NK-92 (cell line): ENCODE measurements around the gene NGB.

Source experiments
- DNase-seq: peaks from one replicate; lab custom pipeline; 2025; ENCODE audit not compliant: unreplicated experiment; lab: John Stamatoyannopoulos, UW

The NGB gene

DNA sequence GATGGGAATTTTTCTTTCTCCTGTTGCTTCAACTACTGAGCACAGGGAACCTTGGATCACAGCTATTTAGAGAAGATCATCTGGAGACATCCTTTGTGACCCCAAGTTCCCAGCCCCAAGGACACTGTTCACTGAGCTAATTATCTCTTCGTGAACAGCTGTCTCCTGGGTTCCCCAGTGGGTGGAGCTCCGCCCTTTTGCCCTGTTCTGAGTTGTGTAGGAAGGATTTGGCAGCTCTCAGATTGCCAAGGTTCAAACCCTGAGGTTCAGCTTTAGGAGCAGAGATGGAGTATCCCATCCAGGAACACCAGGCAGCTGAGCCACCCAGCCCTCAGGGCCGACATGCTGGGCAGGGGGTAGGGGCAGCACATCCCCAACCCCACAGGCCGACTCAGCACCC is 32.0 kb downstream of the NGB start:
- no peak for DNase-seq

DNA sequence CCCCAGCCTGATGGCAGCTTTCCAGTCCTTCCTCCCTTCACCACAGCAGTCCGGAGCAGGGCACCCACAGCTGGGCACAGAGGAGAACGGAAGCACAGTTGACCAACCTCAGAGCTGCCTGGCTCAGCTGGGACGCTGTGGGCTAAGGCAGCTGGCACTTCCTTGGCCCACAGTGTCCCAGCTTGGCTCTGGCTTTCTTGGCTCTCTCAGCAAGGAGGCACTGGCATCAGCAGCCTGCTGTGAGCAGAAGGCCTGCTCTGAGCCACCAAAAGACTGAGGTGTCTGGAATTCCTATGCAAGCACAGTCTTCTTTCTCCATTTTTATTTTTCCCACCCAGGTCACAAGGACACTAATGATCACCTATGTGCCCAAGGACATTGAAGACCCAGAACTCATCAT is 32.6 kb downstream of the NGB start:
- no peak for DNase-seq

DNA sequence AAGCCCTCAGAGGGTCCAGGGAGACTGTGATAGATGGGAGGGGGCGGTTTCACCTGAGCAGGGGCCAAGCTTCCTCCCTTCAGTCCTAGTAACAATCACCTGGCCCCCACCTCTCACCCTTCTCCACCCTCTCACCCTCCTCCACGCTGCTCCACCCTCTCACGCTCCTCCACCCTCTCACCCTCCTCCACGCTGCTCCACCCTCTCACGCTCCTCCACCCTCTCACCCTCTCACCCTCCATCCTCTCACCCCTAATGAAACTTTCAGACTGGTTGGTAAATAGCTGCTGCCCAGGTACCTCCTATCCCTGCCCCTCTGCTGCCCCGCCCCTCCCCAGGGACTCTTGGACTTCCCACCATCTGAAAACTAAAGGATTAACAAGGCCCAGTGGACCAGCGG is 34.2 kb downstream of the NGB start:
- DNase-seq = no peak

DNA sequence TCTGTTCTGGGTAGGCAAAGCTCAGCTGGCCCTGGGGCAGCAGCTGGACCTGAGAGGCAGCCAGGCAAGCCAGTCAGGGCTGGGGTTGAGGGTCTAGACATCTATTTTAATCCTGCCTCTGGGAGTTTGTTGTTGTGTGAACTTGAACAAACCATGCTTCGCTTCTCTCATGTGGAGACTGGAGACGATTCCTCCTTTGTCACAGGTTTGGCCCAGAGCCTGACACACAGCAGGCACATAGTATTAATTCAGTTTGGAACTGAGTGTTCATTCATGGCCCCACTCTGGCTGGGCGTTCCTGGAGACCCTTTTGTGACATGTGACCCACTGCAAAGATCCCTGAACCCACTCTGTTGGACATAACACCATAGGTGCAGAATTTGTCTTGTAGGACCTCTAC is 39.3 kb downstream of the NGB start:
- no peak for DNase-seq

DNA sequence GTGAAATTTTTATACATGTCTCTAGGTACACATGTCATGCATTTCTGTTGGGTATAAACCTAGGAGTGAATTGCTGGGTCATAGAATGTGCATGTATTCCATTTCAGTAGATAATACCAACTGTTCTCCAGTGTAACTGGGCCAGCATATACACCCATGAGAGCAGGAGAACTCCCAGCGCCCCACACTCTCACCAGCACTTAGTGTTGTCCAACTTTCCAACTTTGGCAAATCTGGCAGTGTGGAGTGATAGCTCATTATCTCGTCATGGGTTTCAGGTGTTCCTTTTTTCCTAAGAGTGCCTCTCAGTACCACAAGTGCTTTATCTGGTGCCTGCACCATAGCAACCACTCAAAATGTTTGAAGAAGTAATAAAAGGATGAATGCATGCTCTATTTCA is 40.1 kb downstream of the NGB start:
- DNase-seq = no peak

DNA sequence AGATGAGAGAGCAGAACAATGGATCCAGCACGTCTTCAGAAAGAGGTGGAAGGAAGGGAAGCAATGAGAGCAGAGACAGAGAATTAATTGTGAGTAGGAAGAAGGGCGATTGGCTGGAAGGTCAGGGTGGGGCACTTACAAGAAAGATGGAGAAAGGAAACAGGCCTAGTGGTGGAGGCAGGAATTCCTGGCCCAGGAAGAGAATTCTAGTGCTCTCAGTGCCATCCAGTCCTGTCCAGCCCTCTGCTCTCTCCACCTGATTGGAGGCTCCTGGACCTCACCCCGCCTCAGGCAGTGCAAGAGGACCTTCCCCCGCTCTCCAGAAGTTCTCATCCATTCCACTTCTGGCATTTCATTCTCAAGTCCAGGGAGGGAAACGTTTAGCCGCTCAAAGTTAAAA is 43.0 kb downstream of the NGB start:
- DNase-seq = no peak

DNA sequence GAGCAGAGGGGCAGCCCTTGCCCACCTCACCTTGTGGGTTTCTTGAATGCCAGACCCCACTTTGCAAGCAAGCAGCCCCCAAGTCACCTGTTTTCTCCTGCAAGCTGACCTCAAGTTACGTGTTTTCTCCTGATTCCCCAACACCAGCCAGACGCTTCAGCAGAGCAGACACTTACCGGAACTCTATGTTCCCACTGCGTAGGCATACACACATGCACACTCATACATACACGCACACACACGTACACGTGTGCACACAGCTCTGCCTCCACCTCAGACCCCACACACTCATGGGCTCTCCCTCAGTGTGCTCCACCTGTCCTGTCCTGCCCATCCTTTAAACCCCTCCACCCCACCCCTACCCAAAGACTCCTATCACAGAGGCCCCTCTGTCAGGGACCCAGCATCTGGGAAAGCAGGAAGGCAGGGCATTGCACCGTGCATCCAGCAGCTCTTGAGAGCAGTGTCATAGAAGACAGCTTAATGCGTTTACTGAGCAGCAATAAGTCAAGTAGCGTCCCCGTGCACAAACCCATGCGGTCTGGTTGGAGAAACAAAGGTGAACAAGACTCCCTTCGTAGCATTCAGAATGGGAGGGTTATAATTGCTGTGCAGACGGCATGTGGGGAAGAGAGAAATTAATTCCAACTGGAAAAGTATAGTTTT is 45.0 kb downstream of the NGB start:
- DNase-seq = no peak

DNA sequence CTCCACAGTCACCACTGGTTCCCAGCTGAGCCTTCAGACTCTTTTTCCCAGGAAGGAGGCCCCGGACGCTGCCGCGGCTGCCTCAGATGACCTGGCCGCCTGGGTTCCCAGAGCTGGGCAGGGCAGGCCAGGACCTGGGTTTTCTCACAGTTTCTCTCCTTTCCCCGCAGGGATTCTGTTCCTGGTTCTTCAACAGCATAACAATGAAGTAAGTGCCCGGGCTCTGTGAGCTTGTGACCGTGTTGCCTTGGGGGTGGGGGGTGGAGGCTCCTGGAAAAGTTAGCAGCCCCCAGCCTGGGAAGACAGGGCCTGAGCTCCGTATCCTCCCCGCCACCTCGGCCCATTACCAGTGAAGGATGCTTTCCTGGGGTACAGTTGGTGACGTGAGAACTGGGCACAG is 45.8 kb downstream of the NGB start:
- DNase-seq = no peak

DNA sequence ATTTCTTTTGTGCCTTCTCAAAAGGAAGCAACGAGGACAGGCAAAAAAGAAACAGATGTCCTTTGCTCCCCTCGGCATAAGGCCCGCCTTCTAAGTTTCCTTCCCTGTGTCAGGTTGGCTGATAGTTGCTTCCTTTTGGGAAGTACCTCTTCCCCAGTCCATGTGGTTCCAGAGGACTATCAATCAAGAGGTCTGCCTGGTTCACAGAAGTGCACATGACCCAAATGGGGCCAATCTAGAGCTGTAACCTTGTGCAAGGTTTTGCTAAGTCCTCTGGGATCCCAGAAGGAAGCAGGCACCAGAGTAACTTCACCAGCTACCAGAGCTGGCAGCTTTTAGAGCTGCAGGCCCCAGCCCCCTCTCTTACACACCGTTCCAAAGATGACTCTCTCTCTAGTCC is 46.8 kb downstream of the NGB start:
- no peak for DNase-seq

DNA sequence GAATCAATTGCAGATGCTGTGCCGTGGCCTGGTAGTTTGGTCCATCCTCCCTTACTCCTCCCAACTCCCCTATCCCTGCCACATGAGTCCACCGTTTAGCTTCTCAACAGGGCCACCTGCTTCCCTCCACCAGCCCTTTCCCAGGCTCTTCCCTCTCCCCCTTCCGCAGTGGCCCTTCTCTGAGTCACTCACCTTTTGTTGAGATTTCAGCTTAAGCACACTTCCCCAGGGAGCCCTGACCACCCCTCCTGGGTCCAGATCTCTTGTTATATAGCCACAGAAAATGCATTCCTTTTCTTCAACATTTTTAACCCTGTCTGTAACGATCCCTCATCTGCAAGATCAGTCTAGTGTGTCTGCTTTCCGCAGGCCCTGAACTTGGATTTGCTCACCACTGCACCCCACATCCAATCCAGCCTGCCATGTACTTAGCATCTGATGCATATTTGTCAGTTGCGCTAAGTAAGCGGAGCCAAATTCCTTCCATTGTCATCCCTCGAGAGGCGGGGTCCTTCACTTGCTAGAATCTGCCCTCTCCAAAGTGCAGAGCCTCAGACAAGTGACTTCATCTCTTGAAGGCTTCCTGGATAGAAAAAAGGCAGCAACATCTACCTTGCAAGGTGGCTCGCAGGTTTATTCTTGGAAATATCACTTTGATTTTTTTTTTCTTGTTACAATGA is 48.3 kb downstream of the NGB start:
- DNase-seq = no peak

DNA sequence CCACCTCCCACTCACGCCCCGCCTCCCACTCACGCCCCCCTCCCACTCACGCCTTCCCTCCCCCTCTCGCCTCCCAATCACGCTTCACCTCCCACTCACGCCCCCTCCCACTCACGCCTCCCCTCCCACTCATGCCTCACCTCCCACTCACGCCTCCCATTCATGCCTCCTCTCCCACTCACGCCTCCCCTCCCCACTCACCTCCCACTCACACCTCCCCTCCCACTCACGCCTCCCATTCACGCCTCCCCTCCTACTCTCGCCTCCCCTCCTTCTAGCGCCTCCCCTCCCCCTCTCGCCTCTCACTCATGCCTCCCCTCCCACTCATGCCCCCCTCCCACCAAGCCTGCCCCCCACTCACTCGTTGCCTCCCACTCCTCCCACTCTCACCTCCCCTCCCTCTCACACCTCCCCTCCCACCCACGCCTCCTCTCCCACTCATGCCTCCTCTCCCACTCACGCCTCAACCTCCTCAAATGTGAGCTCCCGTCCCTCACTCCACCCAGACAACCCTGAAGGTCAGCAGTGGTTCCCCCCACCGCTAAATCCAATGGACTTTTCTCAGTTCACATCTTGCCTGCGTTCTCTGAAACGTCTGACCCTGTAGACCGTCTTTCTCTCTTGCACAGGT is 49.6 kb downstream of the NGB start:
- DNase-seq = no peak

DNA sequence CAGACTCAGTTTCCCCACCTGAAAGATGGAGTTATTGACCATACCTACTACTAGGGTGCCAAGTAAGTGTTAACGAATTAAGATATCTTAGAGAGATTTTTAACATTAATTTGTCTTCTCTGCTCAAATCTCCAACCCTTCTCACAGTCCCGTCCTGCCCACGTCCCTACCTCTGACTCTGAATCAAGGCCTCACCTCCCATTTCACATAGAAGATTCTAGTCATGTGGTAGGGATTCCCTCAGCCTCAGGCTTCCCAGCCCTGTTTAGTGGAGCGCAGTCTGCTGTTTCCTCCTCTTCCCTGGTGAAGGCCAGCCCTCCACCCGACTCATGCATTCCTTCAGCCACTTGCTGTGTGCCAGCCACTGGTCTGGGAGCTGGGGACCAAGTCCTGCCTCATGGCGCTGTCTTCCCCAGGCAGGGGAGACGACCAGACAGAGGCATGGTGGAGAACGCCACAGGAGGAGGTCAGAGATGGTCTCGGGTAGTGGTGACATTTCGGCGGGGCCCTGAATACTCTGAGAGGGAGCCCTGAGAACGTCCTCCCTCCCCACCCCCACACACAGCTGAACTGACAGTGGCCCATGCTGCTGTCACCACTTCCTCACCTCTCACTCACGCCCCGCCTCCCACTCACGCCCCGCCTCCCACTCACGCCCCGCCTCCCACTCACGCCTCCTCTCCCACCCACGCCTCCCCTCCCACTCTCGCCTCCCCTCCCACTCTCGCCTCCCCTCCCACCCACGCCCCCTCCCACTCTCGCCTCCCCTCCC is 50.6 kb downstream of the NGB start:
- DNase-seq = no peak

DNA sequence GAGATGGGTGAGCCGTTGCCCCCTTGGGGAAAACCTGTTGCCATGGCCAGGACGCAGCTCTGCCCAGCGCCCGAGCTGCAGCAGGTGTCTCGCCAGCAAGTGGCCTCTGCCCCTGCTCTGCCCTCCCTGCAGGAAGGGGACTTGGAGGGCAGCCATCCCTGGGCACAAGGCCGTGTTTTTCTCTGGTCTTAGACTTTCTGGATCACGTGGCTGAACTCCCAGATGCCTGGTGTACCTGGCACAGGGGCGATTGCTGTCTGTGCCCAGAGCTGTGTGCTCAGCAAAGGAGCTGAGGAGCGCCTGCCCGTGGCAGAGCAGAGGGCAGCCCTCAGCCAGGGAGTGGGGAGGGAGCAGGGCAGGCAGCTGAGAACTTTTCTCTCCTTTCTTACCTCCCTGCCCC is 51.4 kb downstream of the NGB start:
- DNase-seq = no peak

DNA sequence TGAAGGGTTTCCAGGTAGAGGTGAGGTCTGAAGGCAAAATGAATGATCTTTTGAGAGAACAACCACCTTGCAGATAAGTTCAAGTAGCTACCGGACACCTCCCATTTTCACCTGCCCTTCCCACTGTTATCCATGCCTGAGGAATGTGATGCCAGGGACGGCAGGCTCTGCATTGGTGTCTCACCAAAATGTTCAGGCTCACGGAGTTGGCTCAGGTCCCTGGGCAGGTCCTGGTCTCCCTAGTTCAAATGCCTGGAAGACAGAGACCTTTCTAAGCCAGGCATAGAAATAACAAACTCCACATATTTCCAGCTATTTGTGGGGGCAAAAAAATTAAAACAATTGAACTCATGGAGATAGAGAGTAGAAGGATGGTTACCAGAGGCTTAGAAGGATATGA is 53.5 kb downstream of the NGB start:
- DNase-seq = no peak
